Urinary bladder (tissue), 4 donors: ENCODE results near the gene HJV. TPM values are rescaled to one million over a fixed set of nuclear protein-coding genes. Genes with fewer than 3 reads are reported as not detected.

ENCODE experiments used
- DNase-seq: peaks from one replicate; pipeline ENCODE4 v3.0.0-alpha.2; 2015; ENCODE audit errors: extremely low spot score
- H3K27ac ChIP-seq: one replicate; pipeline ENCODE4 v1.5.1; 2013; ENCODE audit warnings: low read depth, mild to moderate bottlenecking, moderate library complexity
- H3K36me3 ChIP-seq: one replicate; pipeline ENCODE4 v1.6.1; 2013; ENCODE audit warnings: mild to moderate bottlenecking, moderate library complexity; ENCODE audit not compliant: insufficient read depth
- H3K4me1 ChIP-seq: one replicate; pipeline ENCODE4 v1.6.1; 2013; ENCODE audit warnings: mild to moderate bottlenecking, moderate library complexity; ENCODE audit not compliant: insufficient read depth
- H3K4me3 ChIP-seq: one replicate; pipeline ENCODE4 v1.5.1; 2013; ENCODE audit warnings: low read depth, low read length
- WGBS: extraction: QIAGEN DNeasy Blood & Tissue Kit; methylation state at CpG from one replicate; pipeline ENCODE4 v1.1.7; 2013; 5-methylcytosine and 5-hydroxymethylcytosine counted together
- polyA plus RNA-seq: library from polyadenylated mRNA; stranded (reverse); fragments of 200-250 nt; gene quantifications from one replicate; pipeline ENCODE4 v1.2.3, GENCODE V29; 2013
- total RNA-seq: library from RNA; depleted of rRNA; stranded (reverse); fragments of >200 nt; gene quantifications from one replicate; pipeline ENCODE4 v1.2.3, GENCODE V29; 2014
- donor health status: healthy with polysubstance abuse.
- donor health status: healthy.

HJV gene
- total and polyA plus RNA-seq, 2 donors, result 0.11 to 9.4 TPM

GRCh38 chr1:145993618-145994390 is 27.7 kb downstream of the HJV start:
- Histone ChIP-seq H3K4me3 (peak overlapping the region; percentile 82), H3K4me1 (no peaks in the 10 kb centered on the region), H3K27ac (peak overlapping the region; percentile 61), H3K36me3 (peaks cover 14% of the 10 kb centered on the region)
- WGBS, result 35% methylated on average over 6 of the region's 6 CpGs
- no peak for DNase-seq

GRCh38 chr1:145992958-145993617 is 28.4 kb downstream of the HJV start:
- no peaks in the 10 kb centered on the region for H3K4me1 ChIP-seq
- peaks cover 14% of the 10 kb centered on the region for H3K36me3 ChIP-seq
- 59% methylated on average over 5 of the region's 5 CpGs for WGBS
- no peak for DNase-seq
- peak overlapping the region; percentile 80 for H3K27ac ChIP-seq
- peak overlapping the region; percentile 82 for H3K4me3 ChIP-seq

- peak overlapping the region; percentile 82 for H3K4me3 ChIP-seq
- peaks cover 14% of the 10 kb centered on the region for H3K36me3 ChIP-seq
- H3K27ac ChIP-seq, result no peak overlapping the region
- no peaks in the 10 kb centered on the region for H3K4me1 ChIP-seq
- no peak for DNase-seq
- WGBS, result 76% methylated on average over 1 of the region's 1 CpG
These were observed 29.0 kb downstream of the HJV start for GRCh38 chr1:145992502-145992936.

- no peaks in the 10 kb centered on the region for H3K4me1 ChIP-seq
- no peak for DNase-seq
- H3K27ac ChIP-seq, result peak overlapping the region; percentile 54
- 59% methylated on average over 10 of the region's 10 CpGs for WGBS
- peaks cover 14% of the 10 kb centered on the region for H3K36me3 ChIP-seq
- peak overlapping the region; percentile 82 for H3K4me3 ChIP-seq
These were observed 29.7 kb downstream of the HJV start for GRCh38 chr1:145991735-145992412.

GRCh38 chr1:145990249-145990855 is 31.2 kb downstream of the HJV start:
- DNase-seq, result no peak

GRCh38 chr1:145988773-145989172 is 32.8 kb downstream of the HJV start:
- Histone ChIP-seq H3K27ac (no peak overlapping the region), H3K36me3 (peaks cover 4% of the 10 kb centered on the region), H3K4me3 (no peak overlapping the region), H3K4me1 (peaks cover 2% of the 10 kb centered on the region)
- 57% methylated on average over 5 of the region's 5 CpGs for WGBS
- DNase-seq, result no peak

More at GRCh38 chr1:145990249-145990855, 31.2 kb downstream of the HJV start:
- H3K4me1 ChIP-seq, result peaks cover 2% of the 10 kb centered on the region
- peaks cover 14% of the 10 kb centered on the region for H3K36me3 ChIP-seq
- no peak overlapping the region for H3K27ac ChIP-seq
- no peak overlapping the region for H3K4me3 ChIP-seq
- WGBS, result 85% methylated on average over 7 of the region's 7 CpGs

GRCh38 chr1:145987926-145988325 is 33.6 kb downstream of the HJV start:
- H3K4me1 ChIP-seq, result peaks cover 2% of the 10 kb centered on the region
- H3K36me3 ChIP-seq, result no peaks in the 10 kb centered on the region
- H3K4me3 ChIP-seq, result no peak overlapping the region
- DNase-seq, result no peak
- WGBS, result 100% methylated on average over 1 of the region's 1 CpG
- no peak overlapping the region for H3K27ac ChIP-seq

- Histone ChIP-seq H3K4me1 (peaks cover 5% of the 10 kb centered on the region), H3K27ac (peak overlapping the region; percentile 16), H3K4me3 (no peak overlapping the region), H3K36me3 (no peaks in the 10 kb centered on the region)
- DNase-seq, result no peak
- 92% methylated on average over 6 of the region's 6 CpGs for WGBS
These were observed 35.0 kb downstream of the HJV start for GRCh38 chr1:145986551-145986950.

- no peak overlapping the region for H3K4me3 ChIP-seq
- H3K36me3 ChIP-seq, result no peaks in the 10 kb centered on the region
- H3K27ac ChIP-seq, result peak overlapping the region; percentile 82
- DNase-seq, result no peak
- peaks cover 5% of the 10 kb centered on the region for H3K4me1 ChIP-seq
- 16% methylated on average over 15 of the region's 15 CpGs for WGBS
These were observed 35.8 kb downstream of the HJV start for GRCh38 chr1:145985502-145986439.

GRCh38 chr1:145985129-145985501 is 36.4 kb downstream of the HJV start:
- peaks cover 5% of the 10 kb centered on the region for H3K4me1 ChIP-seq
- WGBS, result 40% methylated on average over 2 of the region's 2 CpGs
- no peak overlapping the region for H3K4me3 ChIP-seq
- no peak for DNase-seq
- H3K27ac ChIP-seq, result peak overlapping the region; percentile 65
- H3K36me3 ChIP-seq, result no peaks in the 10 kb centered on the region

- H3K4me3 ChIP-seq, result no peak overlapping the region
- H3K36me3 ChIP-seq, result no peaks in the 10 kb centered on the region
- WGBS, result 85% methylated on average over 12 of the region's 12 CpGs
- DNase-seq, result no peak
- peaks cover 5% of the 10 kb centered on the region for H3K4me1 ChIP-seq
- H3K27ac ChIP-seq, result peak overlapping the region; percentile 65
These were observed 37.3 kb downstream of the HJV start for GRCh38 chr1:145983960-145984830.

GRCh38 chr1:145983206-145983675 is 38.3 kb downstream of the HJV start:
- WGBS, result 35% methylated on average over 1 of the region's 1 CpG
- H3K4me1 ChIP-seq, result peaks cover 5% of the 10 kb centered on the region
- H3K27ac ChIP-seq, result peak overlapping the region; percentile 60
- DNase-seq, result no peak
- no peak overlapping the region for H3K4me3 ChIP-seq
- H3K36me3 ChIP-seq, result no peaks in the 10 kb centered on the region
